GM12874 (cell line): ENCODE measurements around the gene BRINP2.

Source experiments
- TF ChIP-seq, protein P1 (sequence below): IDR thresholded peaks from 2 replicates; pipeline ENCODE4 v1.5.1; 2011; ENCODE audit warnings: low read depth, mild to moderate bottlenecking, control low read depth, low read length, moderate library complexity; ENCODE audit not compliant: insufficient read depth

BRINP2 gene

GRCh38 chr1:177328251-177328650 is 157.5 kb downstream of the BRINP2 start:
- TF ChIP-seq, protein P1, sequence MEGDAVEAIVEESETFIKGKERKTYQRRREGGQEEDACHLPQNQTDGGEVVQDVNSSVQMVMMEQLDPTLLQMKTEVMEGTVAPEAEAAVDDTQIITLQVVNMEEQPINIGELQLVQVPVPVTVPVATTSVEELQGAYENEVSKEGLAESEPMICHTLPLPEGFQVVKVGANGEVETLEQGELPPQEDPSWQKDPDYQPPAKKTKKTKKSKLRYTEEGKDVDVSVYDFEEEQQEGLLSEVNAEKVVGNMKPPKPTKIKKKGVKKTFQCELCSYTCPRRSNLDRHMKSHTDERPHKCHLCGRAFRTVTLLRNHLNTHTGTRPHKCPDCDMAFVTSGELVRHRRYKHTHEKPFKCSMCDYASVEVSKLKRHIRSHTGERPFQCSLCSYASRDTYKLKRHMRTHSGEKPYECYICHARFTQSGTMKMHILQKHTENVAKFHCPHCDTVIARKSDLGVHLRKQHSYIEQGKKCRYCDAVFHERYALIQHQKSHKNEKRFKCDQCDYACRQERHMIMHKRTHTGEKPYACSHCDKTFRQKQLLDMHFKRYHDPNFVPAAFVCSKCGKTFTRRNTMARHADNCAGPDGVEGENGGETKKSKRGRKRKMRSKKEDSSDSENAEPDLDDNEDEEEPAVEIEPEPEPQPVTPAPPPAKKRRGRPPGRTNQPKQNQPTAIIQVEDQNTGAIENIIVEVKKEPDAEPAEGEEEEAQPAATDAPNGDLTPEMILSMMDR = no peak

- TF ChIP-seq, protein P1 = no peak
These were observed 159.1 kb downstream of the BRINP2 start for GRCh38 chr1:177329871-177330270.
